HEK293 (cell line): ENCODE data around the gene TMEM203.
A peak's percentile ranks its signal among the peaks of the same experiment; 100 is the strongest.

ENCODE experiments used
- BCL11A ChIP-seq: fragments of 450-650 bp; formaldehyde crosslinking; IDR thresholded peaks from 2 replicates; pipeline ENCODE4 v1.5.1; 2016; ENCODE audit warnings: low read depth, missing biosample characterization, missing genetic modification characterization
- BCL11B ChIP-seq: fragments of 450-650 bp; formaldehyde crosslinking; IDR thresholded peaks from 2 replicates; pipeline ENCODE4 v1.5.1; 2016; ENCODE audit warnings: low read depth, missing biosample characterization, missing genetic modification characterization
- MEIS1 ChIP-seq: sonication (generic); formaldehyde crosslinking; IDR thresholded peaks from 2 replicates; pipeline ENCODE4 v1.8.1; 2022; ENCODE audit warnings: missing genetic modification reagents, mild to moderate bottlenecking, borderline replicate concordance
- SP7 ChIP-seq: fragments of 450-650 bp; formaldehyde crosslinking; IDR thresholded peaks from 2 replicates; pipeline ENCODE4 v1.5.1; 2016; ENCODE audit warnings: missing biosample characterization, missing genetic modification characterization
- WT1 ChIP-seq: fragments of 450-650 bp; formaldehyde crosslinking; IDR thresholded peaks from 2 replicates; pipeline ENCODE4 v1.5.1; 2016; ENCODE audit warnings: missing biosample characterization, missing genetic modification characterization
- ZBTB17 ChIP-seq: fragments of 450-650 bp; formaldehyde crosslinking; IDR thresholded peaks from 2 replicates; pipeline ENCODE4 v1.5.1; 2016; ENCODE audit warnings: missing biosample characterization, missing genetic modification characterization
- ZEB2 ChIP-seq: fragments of 450-650 bp; formaldehyde crosslinking; IDR thresholded peaks from 2 replicates; pipeline ENCODE4 v1.5.1; 2016; ENCODE audit warnings: missing biosample characterization, missing genetic modification characterization
- ZFP69B ChIP-seq: fragments of 450-650 bp; formaldehyde crosslinking; IDR thresholded peaks from 2 replicates; pipeline ENCODE4 v1.5.1; 2016; ENCODE audit warnings: missing biosample characterization, missing genetic modification characterization
- ZIC2 ChIP-seq: fragments of 450-650 bp; formaldehyde crosslinking; IDR thresholded peaks from 2 replicates; pipeline ENCODE4 v1.5.1; 2016; ENCODE audit warnings: missing biosample characterization, missing genetic modification characterization
- ZNF121 ChIP-seq: fragments of 450-650 bp; formaldehyde crosslinking; IDR thresholded peaks from 2 replicates; pipeline ENCODE4 v1.5.1; 2016; ENCODE audit warnings: missing biosample characterization, missing genetic modification characterization
- ZNF138 ChIP-seq: fragments of 450-650 bp; formaldehyde crosslinking; IDR thresholded peaks from 2 replicates; pipeline ENCODE4 v1.5.1; 2016; ENCODE audit warnings: missing biosample characterization, missing genetic modification characterization, borderline replicate concordance
- ZNF169 ChIP-seq: fragments of 450-650 bp; formaldehyde crosslinking; IDR thresholded peaks from 2 replicates; pipeline ENCODE4 v1.5.1; 2016; ENCODE audit warnings: missing biosample characterization, missing genetic modification characterization
- ZNF2 ChIP-seq: fragments of 450-650 bp; formaldehyde crosslinking; IDR thresholded peaks from 2 replicates; pipeline ENCODE4 v1.5.1; 2016; ENCODE audit warnings: missing biosample characterization, missing genetic modification characterization
- ZNF24 ChIP-seq: fragments of 450-650 bp; formaldehyde crosslinking; IDR thresholded peaks from 2 replicates; pipeline ENCODE4 v1.5.1; 2016; ENCODE audit warnings: missing biosample characterization, missing genetic modification characterization
- ZNF350 ChIP-seq: fragments of 450-650 bp; formaldehyde crosslinking; IDR thresholded peaks from 2 replicates; pipeline ENCODE4 v1.5.0; 2017; ENCODE audit warnings: missing biosample characterization, mild to moderate bottlenecking, missing genetic modification characterization
- ZNF354C ChIP-seq: fragments of 450-650 bp; formaldehyde crosslinking; IDR thresholded peaks from 2 replicates; pipeline ENCODE4 v1.5.1; 2016; ENCODE audit warnings: missing biosample characterization, missing genetic modification characterization, low read depth, borderline replicate concordance
- ZNF366 ChIP-seq: fragments of 450-650 bp; formaldehyde crosslinking; conservative IDR thresholded peaks from 2 replicates; pipeline ENCODE4 v1.5.1; 2016; ENCODE audit warnings: missing biosample characterization, missing genetic modification characterization
- ZNF433 ChIP-seq: fragments of 450-650 bp; formaldehyde crosslinking; IDR thresholded peaks from 2 replicates; pipeline ENCODE4 v1.5.1; 2016; ENCODE audit warnings: missing biosample characterization, missing genetic modification characterization, low read depth
- ZNF585B ChIP-seq: fragments of 450-650 bp; formaldehyde crosslinking; IDR thresholded peaks from 2 replicates; pipeline ENCODE4 v1.5.1; 2016; ENCODE audit warnings: missing biosample characterization, missing genetic modification characterization
- ZNF600 ChIP-seq: fragments of 450-650 bp; formaldehyde crosslinking; IDR thresholded peaks from 2 replicates; pipeline ENCODE4 v1.5.1; 2016; ENCODE audit warnings: missing biosample characterization, missing genetic modification characterization
- ZNF610 ChIP-seq: fragments of 450-650 bp; formaldehyde crosslinking; IDR thresholded peaks from 2 replicates; pipeline ENCODE4 v1.5.1; 2016; ENCODE audit warnings: missing biosample characterization, missing genetic modification characterization, borderline replicate concordance
- ZNF654 ChIP-seq: fragments of 450-650 bp; formaldehyde crosslinking; IDR thresholded peaks from 2 replicates; pipeline ENCODE4 v1.5.1; 2016; ENCODE audit warnings: low read depth, missing biosample characterization, missing genetic modification characterization
- ZNF664 ChIP-seq: fragments of 450-650 bp; formaldehyde crosslinking; IDR thresholded peaks from 2 replicates; pipeline ENCODE4 v1.5.1; 2016; ENCODE audit warnings: missing biosample characterization, missing genetic modification characterization
- TF ChIP-seq, protein P1 (sequence below): fragments of 450-650 bp; formaldehyde crosslinking; IDR thresholded peaks from 2 replicates; pipeline ENCODE4 v1.5.1; 2016; ENCODE audit warnings: missing biosample characterization, missing genetic modification characterization
- TF ChIP-seq, protein P2 (sequence below): fragments of 450-650 bp; formaldehyde crosslinking; IDR thresholded peaks from 2 replicates; pipeline ENCODE4 v1.5.1; 2016; ENCODE audit warnings: missing biosample characterization, missing genetic modification characterization, low read depth
- TF ChIP-seq, protein P3 (sequence below): fragments of 450-650 bp; formaldehyde crosslinking; IDR thresholded peaks from 2 replicates; pipeline ENCODE4 v1.5.1; 2017; ENCODE audit warnings: missing biosample characterization, missing genetic modification characterization
- TF ChIP-seq, protein P4 (sequence below): fragments of 450-650 bp; formaldehyde crosslinking; IDR thresholded peaks from 2 replicates; pipeline ENCODE4 v1.5.1; 2016; ENCODE audit warnings: missing biosample characterization, missing genetic modification characterization
- TF ChIP-seq, protein P5 (sequence below): fragments of 450-650 bp; formaldehyde crosslinking; IDR thresholded peaks from 2 replicates; pipeline ENCODE4 v1.5.0; 2017; ENCODE audit warnings: missing biosample characterization, missing genetic modification characterization, borderline replicate concordance
- TF ChIP-seq, protein P6 (sequence below): fragments of 450-650 bp; formaldehyde crosslinking; IDR thresholded peaks from 2 replicates; pipeline ENCODE4 v1.5.1; 2016; ENCODE audit warnings: missing biosample characterization, missing genetic modification characterization

TMEM203 gene

DNA sequence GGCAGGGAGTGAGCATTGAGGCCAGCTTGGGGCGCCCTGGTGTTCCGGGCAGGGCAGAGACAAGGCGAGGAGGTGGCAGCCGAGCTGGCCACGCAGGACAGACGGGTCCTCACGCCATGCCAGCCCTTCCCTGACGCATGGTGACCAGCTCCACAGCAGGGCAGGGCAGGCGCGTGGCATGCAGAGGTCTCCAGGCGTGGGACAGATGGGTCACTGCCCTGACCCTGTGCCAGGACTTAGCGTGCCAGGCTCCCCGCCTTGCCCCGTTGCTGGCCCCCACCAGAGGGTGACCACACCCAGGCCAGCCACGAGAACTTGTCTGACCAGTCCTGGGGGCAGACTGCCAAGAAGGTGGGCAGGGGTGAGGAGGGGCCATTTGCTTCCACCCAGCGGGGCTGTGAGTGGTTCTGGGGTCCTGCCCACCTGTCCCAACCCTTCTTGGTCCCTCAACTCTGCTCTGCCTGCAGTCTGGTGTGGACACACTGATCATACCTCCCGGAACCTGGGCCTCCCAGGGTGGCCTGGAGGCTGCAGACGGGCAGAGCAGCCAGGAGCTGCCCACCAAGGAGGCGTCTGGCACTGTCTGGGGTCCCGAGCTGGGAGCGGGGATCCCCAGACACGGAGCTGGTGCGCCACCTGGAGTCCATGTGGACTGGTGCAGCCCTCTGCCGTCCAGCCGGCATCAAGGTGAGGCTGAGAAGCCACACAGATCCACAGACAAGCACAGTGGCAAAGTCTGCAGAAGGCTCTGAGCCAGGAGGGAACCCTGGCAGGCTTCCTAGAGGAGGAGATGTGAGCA is 21.8 kb upstream of the TMEM203 start, which contains the start of gene RNF224 (continued):
- TF ChIP-seq ZNF121 (0 out of 2 replicates have a peak, but pooled peaks have one; percentile 46), ZNF585B (no peak), WT1 (0 out of 2 replicates have a peak, but pooled peaks have one; percentile 17), ZNF138 (tag by site-specific recombination) (no peak), ZEB2 (tag by site-specific recombination) (peak; percentile 54; the same call in 1 of the 2 replicates), ZNF654 (peak; percentile 74), ZNF354C (tag by site-specific recombination) (no peak), ZIC2 (tag by site-specific recombination) (peak; percentile 23; the same call in 1 of the 2 replicates), ZNF600 (no peak), ZNF366 (tag by site-specific recombination) (no peak), BCL11B (tag by site-specific recombination) (0 out of 2 replicates have a peak, but pooled peaks have one; percentile 73), ZNF169 (tag by site-specific recombination) (no peak), ZFP69B (tag by site-specific recombination) (peak; percentile 29; the same call in 1 of the 2 replicates), SP7 (tag by site-specific recombination) (peak; percentile 17; the same call in 1 of the 2 replicates), ZNF433 (tag by site-specific recombination) (no peak), BCL11A (tag by site-specific recombination) (peak; percentile 52; the same call in 1 of the 2 replicates), ZNF350 (tag by site-specific recombination) (no peak), ZBTB17 (peak; percentile 85), ZNF610 (no peak), ZNF2 (tag by site-specific recombination) (peak; percentile 63; the same call in 1 of the 2 replicates), ZNF664 (no peak), ZNF24 (tag by site-specific recombination) (no peak), MEIS1 (CRISPR knock-in tag) (no peak)
- TF ChIP-seq, protein P1, sequence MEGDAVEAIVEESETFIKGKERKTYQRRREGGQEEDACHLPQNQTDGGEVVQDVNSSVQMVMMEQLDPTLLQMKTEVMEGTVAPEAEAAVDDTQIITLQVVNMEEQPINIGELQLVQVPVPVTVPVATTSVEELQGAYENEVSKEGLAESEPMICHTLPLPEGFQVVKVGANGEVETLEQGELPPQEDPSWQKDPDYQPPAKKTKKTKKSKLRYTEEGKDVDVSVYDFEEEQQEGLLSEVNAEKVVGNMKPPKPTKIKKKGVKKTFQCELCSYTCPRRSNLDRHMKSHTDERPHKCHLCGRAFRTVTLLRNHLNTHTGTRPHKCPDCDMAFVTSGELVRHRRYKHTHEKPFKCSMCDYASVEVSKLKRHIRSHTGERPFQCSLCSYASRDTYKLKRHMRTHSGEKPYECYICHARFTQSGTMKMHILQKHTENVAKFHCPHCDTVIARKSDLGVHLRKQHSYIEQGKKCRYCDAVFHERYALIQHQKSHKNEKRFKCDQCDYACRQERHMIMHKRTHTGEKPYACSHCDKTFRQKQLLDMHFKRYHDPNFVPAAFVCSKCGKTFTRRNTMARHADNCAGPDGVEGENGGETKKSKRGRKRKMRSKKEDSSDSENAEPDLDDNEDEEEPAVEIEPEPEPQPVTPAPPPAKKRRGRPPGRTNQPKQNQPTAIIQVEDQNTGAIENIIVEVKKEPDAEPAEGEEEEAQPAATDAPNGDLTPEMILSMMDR (tag by site-specific recombination), result peak; percentile 93
- TF ChIP-seq, protein P2, sequence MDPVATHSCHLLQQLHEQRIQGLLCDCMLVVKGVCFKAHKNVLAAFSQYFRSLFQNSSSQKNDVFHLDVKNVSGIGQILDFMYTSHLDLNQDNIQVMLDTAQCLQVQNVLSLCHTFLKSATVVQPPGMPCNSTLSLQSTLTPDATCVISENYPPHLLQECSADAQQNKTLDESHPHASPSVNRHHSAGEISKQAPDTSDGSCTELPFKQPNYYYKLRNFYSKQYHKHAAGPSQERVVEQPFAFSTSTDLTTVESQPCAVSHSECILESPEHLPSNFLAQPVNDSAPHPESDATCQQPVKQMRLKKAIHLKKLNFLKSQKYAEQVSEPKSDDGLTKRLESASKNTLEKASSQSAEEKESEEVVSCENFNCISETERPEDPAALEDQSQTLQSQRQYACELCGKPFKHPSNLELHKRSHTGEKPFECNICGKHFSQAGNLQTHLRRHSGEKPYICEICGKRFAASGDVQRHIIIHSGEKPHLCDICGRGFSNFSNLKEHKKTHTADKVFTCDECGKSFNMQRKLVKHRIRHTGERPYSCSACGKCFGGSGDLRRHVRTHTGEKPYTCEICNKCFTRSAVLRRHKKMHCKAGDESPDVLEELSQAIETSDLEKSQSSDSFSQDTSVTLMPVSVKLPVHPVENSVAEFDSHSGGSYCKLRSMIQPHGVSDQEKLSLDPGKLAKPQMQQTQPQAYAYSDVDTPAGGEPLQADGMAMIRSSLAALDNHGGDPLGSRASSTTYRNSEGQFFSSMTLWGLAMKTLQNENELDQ (tag by site-specific recombination), result no peak
- TF ChIP-seq, protein P3, sequence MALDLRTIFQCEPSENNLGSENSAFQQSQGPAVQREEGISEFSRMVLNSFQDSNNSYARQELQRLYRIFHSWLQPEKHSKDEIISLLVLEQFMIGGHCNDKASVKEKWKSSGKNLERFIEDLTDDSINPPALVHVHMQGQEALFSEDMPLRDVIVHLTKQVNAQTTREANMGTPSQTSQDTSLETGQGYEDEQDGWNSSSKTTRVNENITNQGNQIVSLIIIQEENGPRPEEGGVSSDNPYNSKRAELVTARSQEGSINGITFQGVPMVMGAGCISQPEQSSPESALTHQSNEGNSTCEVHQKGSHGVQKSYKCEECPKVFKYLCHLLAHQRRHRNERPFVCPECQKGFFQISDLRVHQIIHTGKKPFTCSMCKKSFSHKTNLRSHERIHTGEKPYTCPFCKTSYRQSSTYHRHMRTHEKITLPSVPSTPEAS (tag by site-specific recombination), result no peak
- TF ChIP-seq, protein P4, sequence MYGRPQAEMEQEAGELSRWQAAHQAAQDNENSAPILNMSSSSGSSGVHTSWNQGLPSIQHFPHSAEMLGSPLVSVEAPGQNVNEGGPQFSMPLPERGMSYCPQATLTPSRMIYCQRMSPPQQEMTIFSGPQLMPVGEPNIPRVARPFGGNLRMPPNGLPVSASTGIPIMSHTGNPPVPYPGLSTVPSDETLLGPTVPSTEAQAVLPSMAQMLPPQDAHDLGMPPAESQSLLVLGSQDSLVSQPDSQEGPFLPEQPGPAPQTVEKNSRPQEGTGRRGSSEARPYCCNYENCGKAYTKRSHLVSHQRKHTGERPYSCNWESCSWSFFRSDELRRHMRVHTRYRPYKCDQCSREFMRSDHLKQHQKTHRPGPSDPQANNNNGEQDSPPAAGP (tag by site-specific recombination), result peak; percentile 65
- TF ChIP-seq, protein P5, sequence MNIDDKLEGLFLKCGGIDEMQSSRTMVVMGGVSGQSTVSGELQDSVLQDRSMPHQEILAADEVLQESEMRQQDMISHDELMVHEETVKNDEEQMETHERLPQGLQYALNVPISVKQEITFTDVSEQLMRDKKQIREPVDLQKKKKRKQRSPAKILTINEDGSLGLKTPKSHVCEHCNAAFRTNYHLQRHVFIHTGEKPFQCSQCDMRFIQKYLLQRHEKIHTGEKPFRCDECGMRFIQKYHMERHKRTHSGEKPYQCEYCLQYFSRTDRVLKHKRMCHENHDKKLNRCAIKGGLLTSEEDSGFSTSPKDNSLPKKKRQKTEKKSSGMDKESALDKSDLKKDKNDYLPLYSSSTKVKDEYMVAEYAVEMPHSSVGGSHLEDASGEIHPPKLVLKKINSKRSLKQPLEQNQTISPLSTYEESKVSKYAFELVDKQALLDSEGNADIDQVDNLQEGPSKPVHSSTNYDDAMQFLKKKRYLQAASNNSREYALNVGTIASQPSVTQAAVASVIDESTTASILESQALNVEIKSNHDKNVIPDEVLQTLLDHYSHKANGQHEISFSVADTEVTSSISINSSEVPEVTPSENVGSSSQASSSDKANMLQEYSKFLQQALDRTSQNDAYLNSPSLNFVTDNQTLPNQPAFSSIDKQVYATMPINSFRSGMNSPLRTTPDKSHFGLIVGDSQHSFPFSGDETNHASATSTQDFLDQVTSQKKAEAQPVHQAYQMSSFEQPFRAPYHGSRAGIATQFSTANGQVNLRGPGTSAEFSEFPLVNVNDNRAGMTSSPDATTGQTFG (tag by site-specific recombination), result no peak
- TF ChIP-seq, protein P6, sequence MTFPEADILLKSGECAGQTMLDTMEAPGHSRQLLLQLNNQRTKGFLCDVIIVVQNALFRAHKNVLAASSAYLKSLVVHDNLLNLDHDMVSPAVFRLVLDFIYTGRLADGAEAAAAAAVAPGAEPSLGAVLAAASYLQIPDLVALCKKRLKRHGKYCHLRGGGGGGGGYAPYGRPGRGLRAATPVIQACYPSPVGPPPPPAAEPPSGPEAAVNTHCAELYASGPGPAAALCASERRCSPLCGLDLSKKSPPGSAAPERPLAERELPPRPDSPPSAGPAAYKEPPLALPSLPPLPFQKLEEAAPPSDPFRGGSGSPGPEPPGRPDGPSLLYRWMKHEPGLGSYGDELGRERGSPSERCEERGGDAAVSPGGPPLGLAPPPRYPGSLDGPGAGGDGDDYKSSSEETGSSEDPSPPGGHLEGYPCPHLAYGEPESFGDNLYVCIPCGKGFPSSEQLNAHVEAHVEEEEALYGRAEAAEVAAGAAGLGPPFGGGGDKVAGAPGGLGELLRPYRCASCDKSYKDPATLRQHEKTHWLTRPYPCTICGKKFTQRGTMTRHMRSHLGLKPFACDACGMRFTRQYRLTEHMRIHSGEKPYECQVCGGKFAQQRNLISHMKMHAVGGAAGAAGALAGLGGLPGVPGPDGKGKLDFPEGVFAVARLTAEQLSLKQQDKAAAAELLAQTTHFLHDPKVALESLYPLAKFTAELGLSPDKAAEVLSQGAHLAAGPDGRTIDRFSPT (tag by site-specific recombination), result peak; percentile 79
